ENCODE measurements around the gene ADAMTSL3.

ADAMTSL3 gene

GRCh38 chr15:83654379-83655236 lies 685 bp downstream of the ADAMTSL3 start:
- DNase-seq (ENCODE audit: low read depth) = no peak

- no peak for DNase-seq (ENCODE audit: low read depth)
Measured at GRCh38 chr15:83655237-83655616, 1.3 kb downstream of the ADAMTSL3 start.

GRCh38 chr15:83656192-83656591 lies 2.3 kb downstream of the ADAMTSL3 start:
- no peak for DNase-seq (ENCODE audit: low read depth)

GRCh38 chr15:83656943-83657528 lies 3.1 kb downstream of the ADAMTSL3 start:
- DNase-seq (ENCODE audit: low read depth) = no peak

- DNase-seq (ENCODE audit: low read depth) = no peak
Measured at GRCh38 chr15:83657549-83657948, 3.6 kb downstream of the ADAMTSL3 start.

- no peak for DNase-seq (ENCODE audit: low read depth)
Measured at GRCh38 chr15:83658430-83659416, 4.8 kb downstream of the ADAMTSL3 start.

GRCh38 chr15:83659417-83659812 lies 5.5 kb downstream of the ADAMTSL3 start:
- DNase-seq (ENCODE audit: low read depth) = no peak

GRCh38 chr15:83665480-83665879 lies 11.6 kb downstream of the ADAMTSL3 start:
- DNase-seq (ENCODE audit: low read depth) = no peak

GRCh38 chr15:83670672-83671229 lies 16.8 kb downstream of the ADAMTSL3 start:
- no peak for DNase-seq (ENCODE audit: low read depth)

- no peak for DNase-seq (ENCODE audit: low read depth)
Measured at GRCh38 chr15:83671603-83672002, 17.7 kb downstream of the ADAMTSL3 start.

GRCh38 chr15:83673385-83673784 lies 19.5 kb downstream of the ADAMTSL3 start:
- DNase-seq (ENCODE audit: low read depth) = no peak

GRCh38 chr15:83682476-83683088 lies 28.7 kb downstream of the ADAMTSL3 start:
- DNase-seq (ENCODE audit: low read depth) = no peak

- DNase-seq (ENCODE audit: low read depth) = no peak
Measured at GRCh38 chr15:83685916-83686332, 32.0 kb downstream of the ADAMTSL3 start.

- no peak for DNase-seq (ENCODE audit: low read depth)
Measured at GRCh38 chr15:83688201-83688600, 34.3 kb downstream of the ADAMTSL3 start.

GRCh38 chr15:83690676-83691075 lies 36.8 kb downstream of the ADAMTSL3 start:
- DNase-seq (ENCODE audit: low read depth) = no peak

GRCh38 chr15:83692746-83693581 lies 39.0 kb downstream of the ADAMTSL3 start:
- DNase-seq (ENCODE audit: low read depth) = no peak

- no peak for DNase-seq (ENCODE audit: low read depth)
Measured at GRCh38 chr15:83694015-83694414, 40.1 kb downstream of the ADAMTSL3 start.

- DNase-seq (ENCODE audit: low read depth) = no peak
Measured at GRCh38 chr15:83694536-83694935, 40.6 kb downstream of the ADAMTSL3 start.

GRCh38 chr15:83695246-83695645 lies 41.3 kb downstream of the ADAMTSL3 start:
- no peak for DNase-seq (ENCODE audit: low read depth)

- DNase-seq (ENCODE audit: low read depth) = no peak
Measured at GRCh38 chr15:83695901-83696425, 42.0 kb downstream of the ADAMTSL3 start.
